ENCODE data around the gene CLNK.

DNA sequence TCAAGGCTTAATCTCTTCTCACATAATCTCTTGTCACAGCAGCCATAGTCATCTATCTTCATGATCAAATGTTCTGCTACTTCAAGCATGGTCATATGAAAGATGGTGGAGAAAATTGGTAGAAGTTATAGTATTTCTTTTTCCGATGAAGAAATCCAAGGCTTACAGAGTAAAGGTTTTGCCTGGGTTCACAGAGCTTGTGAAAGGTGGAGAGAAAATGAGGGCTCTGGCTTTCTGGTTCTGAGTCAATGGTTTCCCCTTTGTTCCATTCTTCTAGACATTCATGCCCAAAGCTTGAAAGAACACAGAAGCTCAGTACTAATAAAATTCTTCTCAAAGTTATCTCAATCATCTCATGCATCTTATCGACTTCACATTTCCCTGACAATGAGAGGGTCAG, 36.1 kb downstream of the CLNK start:
- TF ChIP-seq NANOG (IDR thresholded peaks at IDR 0.05; ENCODE audit: insufficient read depth, low read depth, low read length, poor library complexity, severe bottlenecking) (no peak), SP1 (IDR thresholded peaks at IDR 0.05; ENCODE audit: low read depth, low read length) (no peak), TAF1 (IDR thresholded peaks at IDR 0.05; ENCODE audit: low read depth, low read length) (no peak), YY1 (IDR thresholded peaks at IDR 0.05; ENCODE audit: low read depth, low read length) (no peak), RAD21 (IDR thresholded peaks at IDR 0.05 in 1 of 2, conservative IDR thresholded peaks at IDR 0.05 in 1 of 2; ENCODE audit: low read depth in 2 of 2, low read length in 2 of 2) (no peak), POLR2AphosphoS5 (IDR thresholded peaks at IDR 0.05; ENCODE audit: low read depth, low read length) (no peak), CTBP2 (IDR thresholded peaks at IDR 0.05; ENCODE audit: borderline replicate concordance, insufficient read depth, insufficient read length, low read length) (no peak), EZH2 (IDR thresholded peaks at IDR 0.05; ENCODE audit: low read depth, low read length, severe bottlenecking) (no peak), POLR2A (IDR thresholded peaks at IDR 0.05; ENCODE audit: control extremely low read depth in 1 of 2, low read depth in 2 of 2, low read length in 2 of 2) (no peak), MAX (IDR thresholded peaks at IDR 0.05) (no peak), CHD2 (IDR thresholded peaks at IDR 0.05; ENCODE audit: low read length) (no peak)
- TF ChIP-seq, protein P1, sequence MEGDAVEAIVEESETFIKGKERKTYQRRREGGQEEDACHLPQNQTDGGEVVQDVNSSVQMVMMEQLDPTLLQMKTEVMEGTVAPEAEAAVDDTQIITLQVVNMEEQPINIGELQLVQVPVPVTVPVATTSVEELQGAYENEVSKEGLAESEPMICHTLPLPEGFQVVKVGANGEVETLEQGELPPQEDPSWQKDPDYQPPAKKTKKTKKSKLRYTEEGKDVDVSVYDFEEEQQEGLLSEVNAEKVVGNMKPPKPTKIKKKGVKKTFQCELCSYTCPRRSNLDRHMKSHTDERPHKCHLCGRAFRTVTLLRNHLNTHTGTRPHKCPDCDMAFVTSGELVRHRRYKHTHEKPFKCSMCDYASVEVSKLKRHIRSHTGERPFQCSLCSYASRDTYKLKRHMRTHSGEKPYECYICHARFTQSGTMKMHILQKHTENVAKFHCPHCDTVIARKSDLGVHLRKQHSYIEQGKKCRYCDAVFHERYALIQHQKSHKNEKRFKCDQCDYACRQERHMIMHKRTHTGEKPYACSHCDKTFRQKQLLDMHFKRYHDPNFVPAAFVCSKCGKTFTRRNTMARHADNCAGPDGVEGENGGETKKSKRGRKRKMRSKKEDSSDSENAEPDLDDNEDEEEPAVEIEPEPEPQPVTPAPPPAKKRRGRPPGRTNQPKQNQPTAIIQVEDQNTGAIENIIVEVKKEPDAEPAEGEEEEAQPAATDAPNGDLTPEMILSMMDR (IDR thresholded peaks at IDR 0.05; ENCODE audit: control extremely low read depth in 1 of 3, insufficient read depth in 1 of 3, low read depth in 1 of 3, low read length in 3 of 3), result no peak
- TF ChIP-seq, protein P2, sequence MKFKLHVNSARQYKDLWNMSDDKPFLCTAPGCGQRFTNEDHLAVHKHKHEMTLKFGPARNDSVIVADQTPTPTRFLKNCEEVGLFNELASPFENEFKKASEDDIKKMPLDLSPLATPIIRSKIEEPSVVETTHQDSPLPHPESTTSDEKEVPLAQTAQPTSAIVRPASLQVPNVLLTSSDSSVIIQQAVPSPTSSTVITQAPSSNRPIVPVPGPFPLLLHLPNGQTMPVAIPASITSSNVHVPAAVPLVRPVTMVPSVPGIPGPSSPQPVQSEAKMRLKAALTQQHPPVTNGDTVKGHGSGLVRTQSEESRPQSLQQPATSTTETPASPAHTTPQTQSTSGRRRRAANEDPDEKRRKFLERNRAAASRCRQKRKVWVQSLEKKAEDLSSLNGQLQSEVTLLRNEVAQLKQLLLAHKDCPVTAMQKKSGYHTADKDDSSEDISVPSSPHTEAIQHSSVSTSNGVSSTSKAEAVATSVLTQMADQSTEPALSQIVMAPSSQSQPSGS (IDR thresholded peaks at IDR 0.05; ENCODE audit: low read length), result no peak
